HG02678 (cell line): ENCODE results near the gene PAPPA.

Experiments
- ATAC-seq: cut with Tn5 transposase; IDR thresholded peaks from one replicate; pipeline ENCODE4 v1.9.1; 2021; ENCODE audit warnings: mild to moderate bottlenecking, moderate library complexity; ENCODE audit not compliant: unreplicated experiment

PAPPA gene, protein sequence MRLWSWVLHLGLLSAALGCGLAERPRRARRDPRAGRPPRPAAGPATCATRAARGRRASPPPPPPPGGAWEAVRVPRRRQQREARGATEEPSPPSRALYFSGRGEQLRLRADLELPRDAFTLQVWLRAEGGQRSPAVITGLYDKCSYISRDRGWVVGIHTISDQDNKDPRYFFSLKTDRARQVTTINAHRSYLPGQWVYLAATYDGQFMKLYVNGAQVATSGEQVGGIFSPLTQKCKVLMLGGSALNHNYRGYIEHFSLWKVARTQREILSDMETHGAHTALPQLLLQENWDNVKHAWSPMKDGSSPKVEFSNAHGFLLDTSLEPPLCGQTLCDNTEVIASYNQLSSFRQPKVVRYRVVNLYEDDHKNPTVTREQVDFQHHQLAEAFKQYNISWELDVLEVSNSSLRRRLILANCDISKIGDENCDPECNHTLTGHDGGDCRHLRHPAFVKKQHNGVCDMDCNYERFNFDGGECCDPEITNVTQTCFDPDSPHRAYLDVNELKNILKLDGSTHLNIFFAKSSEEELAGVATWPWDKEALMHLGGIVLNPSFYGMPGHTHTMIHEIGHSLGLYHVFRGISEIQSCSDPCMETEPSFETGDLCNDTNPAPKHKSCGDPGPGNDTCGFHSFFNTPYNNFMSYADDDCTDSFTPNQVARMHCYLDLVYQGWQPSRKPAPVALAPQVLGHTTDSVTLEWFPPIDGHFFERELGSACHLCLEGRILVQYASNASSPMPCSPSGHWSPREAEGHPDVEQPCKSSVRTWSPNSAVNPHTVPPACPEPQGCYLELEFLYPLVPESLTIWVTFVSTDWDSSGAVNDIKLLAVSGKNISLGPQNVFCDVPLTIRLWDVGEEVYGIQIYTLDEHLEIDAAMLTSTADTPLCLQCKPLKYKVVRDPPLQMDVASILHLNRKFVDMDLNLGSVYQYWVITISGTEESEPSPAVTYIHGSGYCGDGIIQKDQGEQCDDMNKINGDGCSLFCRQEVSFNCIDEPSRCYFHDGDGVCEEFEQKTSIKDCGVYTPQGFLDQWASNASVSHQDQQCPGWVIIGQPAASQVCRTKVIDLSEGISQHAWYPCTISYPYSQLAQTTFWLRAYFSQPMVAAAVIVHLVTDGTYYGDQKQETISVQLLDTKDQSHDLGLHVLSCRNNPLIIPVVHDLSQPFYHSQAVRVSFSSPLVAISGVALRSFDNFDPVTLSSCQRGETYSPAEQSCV (N-terminal part only)

DNA sequence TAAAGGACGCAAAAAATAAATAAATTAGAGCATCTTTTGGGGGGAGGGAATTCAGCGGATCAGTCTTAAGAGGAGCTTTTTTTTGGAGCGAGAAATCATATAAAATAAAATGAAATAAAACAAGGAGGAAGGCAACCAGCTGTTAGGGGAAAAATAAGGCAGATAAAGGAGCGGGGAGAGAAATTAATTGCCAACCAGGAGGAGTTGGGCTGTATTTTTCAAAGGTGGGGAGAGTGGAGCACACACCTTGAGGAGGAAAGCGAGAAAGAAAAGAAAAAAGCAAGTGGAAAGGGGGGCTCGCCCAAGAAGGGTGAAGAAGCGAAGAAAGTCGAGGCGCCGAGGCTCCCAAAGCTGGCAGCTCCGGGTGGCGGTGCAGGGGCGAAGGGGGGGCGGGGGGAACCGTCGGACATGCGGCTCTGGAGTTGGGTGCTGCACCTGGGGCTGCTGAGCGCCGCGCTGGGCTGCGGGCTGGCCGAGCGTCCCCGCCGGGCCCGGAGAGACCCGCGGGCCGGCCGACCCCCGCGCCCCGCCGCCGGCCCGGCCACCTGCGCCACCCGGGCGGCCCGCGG, at the start of gene PAPPA:
Gene PAPPA (plus strand): TSS at position 27 of the 569 bp plus-strand sequence. CDS start 382 bp downstream, at position 409.
- no peak for ATAC-seq

DNA sequence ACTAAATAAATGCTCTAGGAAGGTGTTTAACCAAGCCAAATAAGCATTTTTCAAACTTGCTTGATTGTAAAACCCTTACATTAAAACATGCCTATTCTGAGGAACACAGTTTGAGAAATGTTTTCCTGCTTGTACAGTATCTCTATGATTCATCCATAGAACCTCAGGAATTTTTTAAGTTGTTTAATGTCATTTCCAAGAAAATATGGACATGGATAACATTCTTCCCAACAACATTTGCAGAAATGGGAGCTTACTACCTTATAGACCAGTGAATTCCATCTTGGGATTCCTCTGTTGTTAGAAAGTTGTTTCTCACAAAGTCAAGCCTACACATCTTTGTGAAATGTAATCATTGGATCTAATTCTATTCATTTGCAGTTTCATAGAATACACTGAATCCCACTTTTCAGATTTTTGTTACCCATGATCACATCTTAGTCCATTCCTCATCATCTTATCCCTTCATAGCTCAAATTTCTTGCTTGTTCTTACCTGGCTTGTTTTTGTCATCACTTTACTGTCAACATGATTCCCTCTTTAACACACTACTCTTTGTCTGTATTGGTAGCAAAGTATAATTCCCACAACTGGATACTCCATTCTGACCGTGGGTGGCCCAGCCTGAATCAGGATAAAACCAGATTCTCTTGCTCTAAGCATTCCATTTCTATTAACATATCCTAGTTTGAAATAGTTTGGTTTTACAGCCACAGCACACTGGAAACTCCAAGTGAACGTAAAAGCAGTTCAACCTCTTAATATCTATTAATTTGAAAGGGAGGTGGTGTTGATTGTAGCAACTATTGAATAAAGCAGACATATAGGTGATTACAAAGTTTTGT, 49.4 kb upstream of the PAPPA start:
- ATAC-seq = no peak

DNA sequence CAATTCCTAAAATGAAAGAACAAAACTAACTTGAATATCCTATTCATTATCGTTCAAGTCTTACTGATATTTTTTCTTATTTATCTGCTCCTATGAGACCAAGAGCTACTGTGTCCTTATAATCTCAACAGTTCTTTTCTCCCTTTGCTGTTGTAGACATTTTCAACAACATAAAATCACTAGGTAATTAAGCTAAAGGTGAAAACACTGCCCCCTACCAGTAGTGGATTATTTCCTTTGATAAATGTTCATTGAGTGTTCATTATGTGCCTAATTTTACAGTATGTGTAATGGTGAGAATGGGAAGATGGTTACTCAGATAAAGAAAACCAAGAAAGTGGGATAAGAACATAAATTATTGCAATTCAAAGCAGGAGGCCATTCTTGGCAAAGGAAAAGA, 41.4 kb upstream of the PAPPA start:
- no peak for ATAC-seq

DNA sequence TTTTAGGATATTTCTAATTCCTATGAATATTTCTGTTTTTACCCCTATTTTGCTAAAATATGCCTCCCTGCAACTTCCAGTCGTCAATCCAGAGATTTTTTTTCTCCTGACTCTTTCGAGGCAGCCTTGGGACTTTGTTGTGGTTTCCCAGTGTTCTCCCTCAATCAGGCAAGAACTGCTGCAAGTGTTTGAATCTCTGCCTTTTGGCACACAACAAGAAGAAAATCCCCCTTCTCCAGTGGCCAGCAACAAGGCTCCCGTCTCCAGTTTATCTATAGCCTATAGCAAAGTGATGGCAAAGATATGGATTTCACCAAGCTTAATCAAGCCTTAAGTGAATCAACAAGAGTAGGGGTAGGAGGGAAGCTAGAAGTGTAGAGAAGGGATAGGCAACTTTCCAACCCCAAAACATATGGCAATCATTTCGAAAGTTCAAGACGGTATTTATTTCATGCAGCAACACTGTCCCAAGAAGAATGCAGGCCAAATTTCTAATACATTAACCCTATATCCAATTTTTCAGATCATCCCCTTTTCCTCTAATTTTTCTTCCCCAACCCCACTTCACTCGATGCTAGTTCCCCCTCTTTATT, 37.7 kb upstream of the PAPPA start:
- no peak for ATAC-seq

DNA sequence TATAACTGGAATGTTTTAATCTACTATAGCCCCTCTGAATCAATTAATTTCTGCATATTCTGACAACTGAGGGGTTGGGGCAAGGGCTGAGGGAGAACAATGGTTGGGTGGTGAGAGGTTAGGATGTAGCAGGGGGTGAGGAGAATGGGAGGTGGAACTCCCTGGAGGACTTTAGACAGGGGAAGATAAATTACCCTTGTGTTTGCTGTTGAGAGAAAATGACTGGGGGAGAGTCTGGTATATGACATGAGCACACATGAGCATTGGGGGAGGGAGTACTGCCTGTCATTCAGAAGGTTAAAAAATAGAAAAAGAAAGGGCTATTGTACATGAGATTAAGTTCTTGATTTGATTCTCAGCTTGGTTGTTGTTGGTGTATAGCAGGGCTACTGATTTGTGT, 37.2 kb upstream of the PAPPA start:
- no peak for ATAC-seq

DNA sequence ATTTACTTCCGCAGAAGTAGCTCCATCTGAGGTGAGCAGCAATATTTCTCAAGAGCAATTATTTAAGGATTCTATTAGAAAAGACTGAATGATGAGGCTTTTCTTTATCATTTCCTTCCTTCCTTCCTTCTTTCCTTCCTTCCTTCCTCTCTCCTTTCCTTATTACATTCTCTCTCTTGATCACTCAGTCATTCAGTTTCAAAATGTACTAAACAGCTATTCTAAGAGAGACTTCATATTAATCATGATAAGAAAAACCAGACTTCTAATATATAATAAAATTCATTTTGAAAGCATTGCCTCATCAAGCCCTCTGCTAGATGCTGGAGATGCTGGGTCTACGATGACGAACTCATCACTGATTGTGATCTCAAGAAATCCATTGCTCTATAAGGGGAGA, 30.4 kb upstream of the PAPPA start:
- no peak for ATAC-seq

DNA sequence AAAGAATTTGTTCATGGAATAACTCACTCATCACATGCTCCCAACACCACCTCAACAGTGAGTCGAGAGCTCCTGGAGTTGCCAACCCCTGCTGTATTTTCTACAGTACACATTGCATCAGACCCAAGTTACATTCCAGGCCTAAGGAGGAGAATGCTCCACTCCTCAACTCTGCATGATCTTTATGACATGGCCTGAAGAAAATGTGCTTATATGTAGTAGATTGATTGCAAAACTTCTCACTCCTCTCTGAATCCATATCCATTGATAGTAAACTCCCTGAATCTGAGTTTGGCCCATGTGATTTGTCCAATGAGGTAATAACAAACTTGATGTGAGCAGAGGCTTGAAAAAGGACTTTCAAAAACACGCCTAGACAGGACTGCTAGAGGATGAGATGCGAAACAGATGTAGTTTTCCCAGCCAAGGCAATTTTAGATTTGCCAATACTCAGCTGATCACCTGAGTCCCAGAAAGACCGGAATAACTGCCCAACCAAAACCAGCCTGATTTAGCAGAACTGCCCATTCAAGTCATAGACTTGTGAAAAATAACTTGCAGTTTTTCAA, 29.0 kb upstream of the PAPPA start:
- no peak for ATAC-seq

DNA sequence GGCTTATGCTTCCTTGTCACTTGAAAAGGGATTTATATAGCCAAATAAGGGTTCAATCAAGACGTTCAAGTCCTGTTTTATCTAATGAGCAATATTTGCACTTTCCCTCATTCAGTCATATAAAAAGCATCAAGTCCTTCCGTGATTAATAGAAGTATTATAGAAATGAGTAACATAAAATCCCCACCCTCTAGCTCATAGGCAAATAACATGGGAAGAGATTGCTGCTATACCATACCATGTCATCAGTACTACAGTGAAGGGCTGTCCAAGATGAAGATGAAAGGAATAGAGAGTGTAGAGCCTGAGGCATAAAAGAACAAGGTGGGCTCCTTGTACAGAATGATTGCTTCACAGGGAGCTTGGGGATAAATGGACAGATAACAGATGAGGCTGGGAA, 20.4 kb upstream of the PAPPA start:
- ATAC-seq = no peak

DNA sequence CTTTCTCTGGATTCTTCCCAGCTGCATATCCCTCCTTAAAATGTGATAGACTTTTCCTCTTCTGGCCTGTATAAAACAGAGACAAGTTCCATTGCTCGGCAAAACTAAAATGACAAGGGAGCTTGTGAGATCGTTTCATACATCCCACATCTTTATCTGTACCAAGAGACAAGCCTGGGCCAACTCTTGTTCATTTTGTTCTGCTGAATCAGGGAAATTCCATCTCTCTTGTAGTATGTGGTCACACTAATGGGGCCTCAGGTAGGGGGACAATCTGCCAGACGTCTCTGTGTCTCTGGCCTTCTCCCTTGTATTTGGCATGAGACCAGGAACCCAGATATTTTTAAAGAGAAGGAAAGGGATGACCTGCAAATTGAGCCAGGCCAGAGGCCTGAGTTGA, 18.6 kb upstream of the PAPPA start:
- no peak for ATAC-seq

DNA sequence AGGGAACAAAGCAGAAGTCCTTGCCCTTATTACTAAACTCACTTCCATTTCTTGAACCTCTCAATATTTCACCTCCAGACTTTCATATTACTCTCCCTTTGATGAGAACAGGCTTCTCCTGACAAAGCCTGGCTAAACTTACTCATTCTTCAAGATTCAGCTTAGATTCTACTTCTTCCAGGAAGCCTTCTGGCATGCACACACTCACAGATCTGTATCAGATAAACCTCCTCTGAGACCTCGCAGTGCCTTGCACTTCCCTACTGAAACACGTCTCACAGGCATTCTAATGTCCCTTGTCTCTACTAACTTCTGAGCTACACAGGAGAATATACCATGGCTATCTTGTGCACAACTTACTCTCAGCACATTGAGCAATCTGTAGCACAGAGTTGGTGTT, 16.6 kb upstream of the PAPPA start:
- ATAC-seq = no peak

DNA sequence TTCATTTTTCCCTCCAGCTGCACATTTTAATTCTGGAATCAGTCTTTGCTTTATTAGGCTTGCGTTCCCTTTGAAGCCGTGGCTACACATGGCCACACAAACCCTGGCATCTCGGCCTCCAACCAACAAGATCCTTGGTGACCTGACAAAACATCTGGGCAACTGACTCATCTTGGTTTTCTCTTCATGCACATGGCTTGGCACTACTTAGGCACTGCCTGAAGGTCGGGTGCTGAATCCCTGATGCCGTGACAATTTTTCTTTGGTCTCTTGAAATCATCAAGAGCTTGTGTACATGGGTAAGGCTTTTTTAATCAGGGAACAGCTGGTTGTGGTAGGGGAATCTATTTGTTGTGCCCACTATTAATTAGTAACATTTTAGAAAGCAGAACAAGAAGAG, 16.0 kb upstream of the PAPPA start:
- ATAC-seq = no peak

DNA sequence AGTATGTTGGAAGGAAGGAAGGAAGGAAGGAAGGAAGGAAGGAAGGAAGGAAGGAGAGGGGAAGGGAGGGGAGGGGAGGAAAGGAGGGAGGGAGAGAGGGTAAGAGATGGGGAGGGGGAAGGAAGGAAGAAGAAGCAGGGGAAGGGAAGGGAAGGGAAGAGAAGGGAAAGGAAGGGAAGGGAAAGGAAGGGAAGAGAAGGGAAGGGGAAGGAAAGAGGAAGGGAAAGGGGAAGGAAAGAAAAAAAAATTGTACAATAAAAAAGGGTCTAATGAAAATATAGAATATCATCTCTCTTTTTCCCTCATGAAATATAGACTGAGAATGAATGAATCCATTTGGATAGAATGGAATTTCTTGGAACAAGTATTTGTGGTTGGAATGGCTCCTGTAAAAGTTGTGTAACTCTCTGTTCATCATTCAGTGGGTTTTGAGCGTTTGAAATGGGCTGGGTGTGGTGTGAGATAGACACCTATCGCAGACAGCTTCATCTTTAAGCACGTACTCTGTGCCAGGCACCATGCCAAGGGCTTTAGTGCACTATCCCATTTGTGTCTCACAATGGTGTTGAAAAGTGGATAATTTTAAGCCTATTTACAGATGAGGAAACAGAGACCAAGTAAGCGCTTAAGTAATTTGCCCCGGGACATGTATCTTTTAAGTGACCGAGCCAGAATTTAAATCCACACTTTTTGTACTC, 11.6 kb upstream of the PAPPA start:
- ATAC-seq = no peak

DNA sequence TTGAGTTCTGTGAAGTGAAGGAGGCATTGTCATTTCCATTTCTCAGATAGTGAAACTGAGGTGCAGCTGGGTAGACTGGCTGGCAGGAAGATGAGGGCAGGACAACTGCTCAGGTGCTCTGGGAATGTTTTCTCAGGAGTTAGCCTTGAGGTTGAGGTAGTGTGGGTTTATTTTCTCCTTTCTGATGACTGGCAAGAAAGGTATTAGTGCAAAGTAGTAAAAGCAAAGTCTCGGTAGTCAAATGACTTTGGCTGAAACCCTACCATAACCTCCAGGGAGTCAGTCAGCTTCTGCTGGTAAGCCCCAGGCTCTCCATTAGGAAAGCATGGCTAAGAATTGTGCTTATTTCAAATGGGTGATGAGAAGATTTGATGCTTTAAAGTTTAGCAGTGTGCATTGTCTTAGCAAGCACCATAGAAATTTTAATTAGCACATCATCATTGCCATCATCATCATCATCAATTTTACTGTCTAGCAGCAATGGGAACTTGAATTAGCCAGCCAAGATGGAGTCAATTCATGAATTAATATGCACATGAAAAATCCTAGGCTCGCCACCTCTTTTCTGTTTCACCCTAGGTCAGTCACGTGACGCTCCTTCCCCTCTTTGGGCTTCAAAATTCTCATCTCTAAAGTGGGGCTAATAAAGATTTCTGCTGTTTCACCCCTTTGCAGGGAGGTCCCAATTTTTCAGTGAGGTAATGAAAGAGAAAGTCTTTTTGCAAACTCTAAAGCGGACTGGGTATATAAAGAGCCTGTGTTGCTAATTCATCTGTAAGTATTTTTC, 10.7 kb upstream of the PAPPA start:
- no peak for ATAC-seq

DNA sequence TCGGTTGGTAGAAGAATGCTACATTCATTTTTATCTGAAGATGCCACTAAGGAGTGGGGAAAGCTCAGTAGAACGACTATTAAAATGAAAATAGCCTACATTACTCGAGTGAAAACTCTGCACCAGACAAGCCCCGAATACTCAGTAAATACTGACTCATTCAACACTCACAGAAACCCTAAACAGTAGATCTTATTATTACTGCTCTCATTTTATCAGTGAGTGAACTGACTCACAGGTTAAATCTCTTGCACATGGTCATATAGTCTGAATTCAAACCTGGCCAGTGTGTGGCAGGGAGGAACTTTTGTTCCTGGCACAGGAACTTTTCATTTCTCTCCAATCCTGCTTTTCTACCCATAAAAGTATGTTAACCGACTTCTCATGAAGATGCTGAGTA, 9.6 kb upstream of the PAPPA start:
- ATAC-seq = no peak

DNA sequence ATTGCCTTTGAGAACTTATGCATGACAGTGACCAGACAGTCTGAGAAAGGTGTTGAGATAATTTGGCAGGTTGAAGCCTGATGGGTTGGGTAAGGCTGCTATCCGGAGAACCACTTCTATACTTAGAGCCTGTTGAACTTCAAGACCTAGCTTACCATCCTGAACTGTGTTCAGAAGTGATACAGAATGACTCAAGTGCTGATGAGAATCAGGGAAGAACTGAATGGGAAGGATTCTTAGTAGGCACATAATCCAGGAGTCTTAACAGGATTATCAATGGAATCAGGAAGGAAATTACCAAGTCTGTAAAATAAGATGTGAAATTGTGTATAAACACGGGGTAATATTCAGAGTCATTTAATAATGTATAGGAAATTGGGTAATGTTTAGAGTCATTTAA, 9.0 kb upstream of the PAPPA start:
- no peak for ATAC-seq

DNA sequence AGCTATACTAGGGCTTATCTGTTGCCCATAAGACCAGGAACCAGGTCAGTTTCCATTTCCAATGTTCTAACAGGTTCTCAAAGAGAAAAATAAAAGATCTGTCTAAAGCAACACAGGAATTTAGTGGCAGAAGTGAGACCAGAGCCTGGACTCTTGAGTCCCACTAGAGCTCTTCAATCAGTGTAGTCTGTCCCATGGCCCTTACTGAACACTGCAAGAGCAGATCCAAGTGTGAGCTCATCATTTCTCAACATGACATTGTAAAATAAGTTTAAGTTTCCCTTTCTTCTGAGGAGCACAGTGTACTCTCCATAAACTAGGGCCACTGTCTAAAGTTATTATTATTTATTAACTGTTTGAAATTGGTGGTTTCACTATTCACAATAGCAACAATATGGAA, 8.6 kb upstream of the PAPPA start:
- no peak for ATAC-seq

DNA sequence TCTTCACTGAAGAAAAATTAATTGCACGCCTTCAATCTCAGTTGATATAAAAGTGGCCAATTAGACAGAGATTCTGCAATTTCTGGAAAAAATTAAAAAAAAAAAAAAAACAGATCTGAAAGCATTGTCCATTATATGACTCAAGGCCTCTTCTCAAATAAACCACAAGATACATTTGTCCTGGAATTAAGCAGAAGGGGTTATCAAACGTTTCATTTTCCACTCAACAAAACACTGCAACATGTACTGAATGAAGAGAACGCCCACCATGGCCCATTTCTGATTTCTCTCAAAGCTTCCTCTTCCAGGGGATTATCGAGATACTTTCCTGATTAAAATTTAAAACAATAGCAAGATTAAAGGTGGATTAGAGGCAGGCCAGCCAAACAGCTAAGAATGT, 5.8 kb upstream of the PAPPA start:
- ATAC-seq = no peak

DNA sequence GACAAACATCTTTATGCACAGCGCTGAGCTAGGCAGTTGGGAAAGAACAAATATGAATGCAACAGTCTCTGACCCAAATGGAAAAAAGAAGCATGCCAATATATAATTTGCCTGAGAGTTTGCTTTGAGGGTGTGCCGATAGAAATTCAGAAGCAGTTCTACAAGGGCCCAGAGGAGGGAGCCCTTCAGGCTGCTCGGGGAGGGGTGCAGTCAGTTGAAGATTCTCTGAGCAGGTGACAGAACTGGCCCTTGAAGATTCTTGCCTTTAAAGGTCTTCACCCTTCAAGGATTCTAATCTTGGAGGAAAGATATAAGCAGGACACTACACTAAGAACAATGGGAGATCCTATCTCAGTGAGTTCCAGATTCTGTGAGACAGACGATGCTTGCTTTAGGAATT, 3.7 kb upstream of the PAPPA start:
- no peak for ATAC-seq
